Stimulated activated CD4-positive, alpha-beta T cell treated with anti-CD3 and anti-CD28 coated beads, Interleukin-12 subunit alpha, Interleukin-12 subunit beta, amount 100 ng/mL, for 48 hours (primary cell): ENCODE measurements around the gene THG1L.
"Not testable (repeated sequence)": the region's sequence is repeated elsewhere in the genome, so short reads cannot be mapped to it uniquely, and the experiment has no call there.

Experiments
- DNase-seq, 3 donors: peaks; one replicate each; pipeline ENCODE4 v3.0.0-alpha.2; 2020; ENCODE audit warnings: low read depth in 2 of 3, low spot score in 1 of 3

The THG1L gene

GRCh38 chr5:157726607-157727006 lies 4.6 kb upstream of the THG1L start:
- not testable (repeated sequence) for DNase-seq

GRCh38 chr5:157727858-157728257 lies 3.4 kb upstream of the THG1L start:
- DNase-seq: not testable (repeated sequence)

- DNase-seq: no peak
These were observed 1.4 kb upstream of the THG1L start for GRCh38 chr5:157729858-157730257.

- no peak for DNase-seq
These were observed 334 bp upstream of the THG1L start for GRCh38 chr5:157730900-157731271.

- no peak for DNase-seq
These were observed 902 bp downstream of the THG1L start for GRCh38 chr5:157732130-157732514.

GRCh38 chr5:157732596-157733262 lies 1.5 kb downstream of the THG1L start:
- no peak for DNase-seq

- DNase-seq: no peak
These were observed 3.2 kb downstream of the THG1L start for GRCh38 chr5:157734436-157734835.

- DNase-seq: no peak
These were observed 4.8 kb downstream of the THG1L start for GRCh38 chr5:157735991-157736390.

- DNase-seq: no peak
These were observed 8.4 kb downstream of the THG1L start for GRCh38 chr5:157739388-157740228.

- DNase-seq: no peak
These were observed 9.0 kb downstream of the THG1L start for GRCh38 chr5:157740229-157740610.

- DNase-seq: no peak
These were observed 9.9 kb downstream of the THG1L start for GRCh38 chr5:157741131-157741530.

GRCh38 chr5:157743163-157744050 lies 12.2 kb downstream of the THG1L start, which contains the start of gene LSM11:
Gene LSM11, plus strand, starts transcription at chr5:157743712. Its CDS starts 39 bp downstream, at chr5:157743751.
- peak; percentile 85 to 94 (median 87) for DNase-seq

GRCh38 chr5:157744051-157745011 lies 13.1 kb downstream of the THG1L start:
- DNase-seq: peak in 1 of 3 donors; percentile 28

- no peak for DNase-seq
These were observed 13.8 kb downstream of the THG1L start for GRCh38 chr5:157745041-157745456.

- no peak for DNase-seq
These were observed 16.0 kb downstream of the THG1L start for GRCh38 chr5:157747173-157747740.

- no peak for DNase-seq
These were observed 16.8 kb downstream of the THG1L start for GRCh38 chr5:157747766-157748700.

- DNase-seq: no peak
These were observed 17.7 kb downstream of the THG1L start for GRCh38 chr5:157748760-157749461.

- no peak for DNase-seq
These were observed 18.2 kb downstream of the THG1L start for GRCh38 chr5:157749462-157749799.
